Adrenal gland (tissue), 5 donors: ENCODE results near the gene SPR.

Experiments used
- CTCF ChIP-seq, 6 experiments: fragments of 450-650 bp in 4 of 6; fragments of 200-600 bp in 2 of 6; sonication (generic) in 1 of 6; IDR thresholded peaks; 1 replicate in 5 of 6; 2 replicates in 1 of 6; pipeline versions ENCODE4 v1.5.1 to v1.8.0; 2016 to 2021; ENCODE audit warnings: antibody characterized with exemption in 6 of 6, mild to moderate bottlenecking in 2 of 6, moderate library complexity in 1 of 6
- POLR2A ChIP-seq, 2 donors: fragments of 450-650 bp; IDR thresholded peaks; one replicate each; pipeline ENCODE4 v1.6.1; 2017; ENCODE audit warnings: antibody characterized with exemption in 2 of 2, mild to moderate bottlenecking in 2 of 2, moderate library complexity in 1 of 2
- donor health status: DM: no; HTN: no; CAD: no.

GRCh38 chr2:72894514-72894913 is 7.3 kb downstream of the SPR start:
- TF ChIP-seq POLR2A (IDR thresholded peaks at IDR 0.05) (no peak), CTCF (IDR thresholded peaks at IDR 0.05) (no peak)
